Gastroesophageal sphincter (tissue), 3 donors: ENCODE measurements around the gene TMEM106C.

Source experiments
- CTCF ChIP-seq, 4 experiments: fragments of 200-600 bp in 2 of 4; fragments of 450-650 bp in 2 of 4; sonication (generic) in 1 of 4; IDR thresholded peaks; one replicate each; pipeline ENCODE4 v1.5.1; 2017 to 2019; ENCODE audit warnings: antibody characterized with exemption in 4 of 4, mild to moderate bottlenecking in 2 of 4, moderate library complexity in 2 of 4
- POLR2AphosphoS5 ChIP-seq: sonication (generic); formaldehyde crosslinking; IDR thresholded peaks from one replicate; pipeline ENCODE4 v1.6.1; 2017; ENCODE audit warnings: antibody characterized with exemption

DNA sequence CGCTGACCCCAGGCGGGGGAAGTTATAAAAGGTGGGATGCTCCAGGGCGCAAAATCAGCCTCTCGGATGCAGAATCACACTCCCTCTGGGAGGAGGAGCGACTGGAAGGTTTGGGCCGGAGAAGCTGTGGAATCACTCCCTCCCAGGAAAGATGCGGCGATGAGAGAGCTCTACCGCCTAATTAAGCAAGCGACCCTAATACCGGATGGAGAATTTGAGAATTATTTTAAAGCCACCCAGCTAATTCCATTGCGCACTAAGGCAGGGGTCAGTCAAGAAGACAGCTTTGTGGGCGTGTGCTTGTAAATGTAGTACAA, 39.0 kb downstream of the TMEM106C start:
- TF ChIP-seq POLR2AphosphoS5 (no peak), CTCF (IDR thresholded peaks at IDR 0.05) (no peak)
